ENCODE results near the gene GRID2. TPM values are rescaled to one million over a fixed set of nuclear protein-coding genes. Genes with fewer than 3 reads are reported as not detected.
A peak's percentile ranks its signal among the peaks of the same experiment; 100 is the strongest.

The GRID2 gene
- total and polyA plus RNA-seq, 8 donors, result 0.14 to 0.36 (median 0.22) TPM

- Histone ChIP-seq H3K9me3 (no peaks in the 10 kb centered on the region), H3K4me1 (no peaks in the 10 kb centered on the region), H3K27me3 (no peaks in the 10 kb centered on the region), H3K36me3 (no peaks in the 10 kb centered on the region), H3K4me3 (no peak overlapping the region), H3K27ac (no peak overlapping the region)
- peak in 1 of 4 donors; percentile 16 for DNase-seq
- ATAC-seq, result peak; percentile 97
- intact Hi-C loops (cut with DNase I), result no loop called here
- no peak for TF ChIP-seq CTCF (IDR thresholded peaks at IDR 0.05)
These were observed 768.5 kb downstream of the GRID2 start for GRCh38 chr4:93072292-93072691.

- DNase-seq, result no peak
- no peaks in the 10 kb centered on the region for H3K36me3 ChIP-seq
- no peak overlapping the region for H3K27ac ChIP-seq
- intact Hi-C loops (cut with DNase I), result no loop called here
- H3K9me3 ChIP-seq, result no peaks in the 10 kb centered on the region
- no peak for TF ChIP-seq CTCF (IDR thresholded peaks at IDR 0.05)
- no peaks in the 10 kb centered on the region for H3K27me3 ChIP-seq
- no peak overlapping the region for H3K4me3 ChIP-seq
- ATAC-seq, result no peak
- no peaks in the 10 kb centered on the region for H3K4me1 ChIP-seq
These were observed 776.5 kb downstream of the GRID2 start for GRCh38 chr4:93080316-93080715.

- intact Hi-C loops (cut with DNase I), result no loop called here
- DNase-seq, result no peak
- no peaks in the 10 kb centered on the region for H3K27me3 ChIP-seq
- no peak overlapping the region for H3K27ac ChIP-seq
- ATAC-seq, result no peak
- H3K4me1 ChIP-seq, result no peaks in the 10 kb centered on the region
- no peaks in the 10 kb centered on the region for H3K9me3 ChIP-seq
- no peak for TF ChIP-seq CTCF (IDR thresholded peaks at IDR 0.05)
- H3K36me3 ChIP-seq, result no peaks in the 10 kb centered on the region
- H3K4me3 ChIP-seq, result no peak overlapping the region
These were observed 781.0 kb downstream of the GRID2 start for GRCh38 chr4:93084599-93085305.

GRCh38 chr4:93086356-93086755 lies 782.6 kb downstream of the GRID2 start:
- Histone ChIP-seq H3K4me1 (no peaks in the 10 kb centered on the region), H3K4me3 (no peak overlapping the region), H3K27me3 (no peaks in the 10 kb centered on the region), H3K27ac (no peak overlapping the region), H3K36me3 (no peaks in the 10 kb centered on the region), H3K9me3 (no peaks in the 10 kb centered on the region)
- DNase-seq, result no peak
- ATAC-seq, result no peak
- TF ChIP-seq CTCF (IDR thresholded peaks at IDR 0.05), result no peak
- intact Hi-C loops (cut with DNase I), result no loop called here

- H3K4me3 ChIP-seq, result no peak overlapping the region
- H3K9me3 ChIP-seq, result no peaks in the 10 kb centered on the region
- no peaks in the 10 kb centered on the region for H3K4me1 ChIP-seq
- H3K27ac ChIP-seq, result no peak overlapping the region
- ATAC-seq (no peak), DNase-seq (no peak)
- no peak for TF ChIP-seq CTCF (IDR thresholded peaks at IDR 0.05)
- H3K27me3 ChIP-seq, result no peaks in the 10 kb centered on the region
- intact Hi-C loops (cut with DNase I), result no loop called here
- H3K36me3 ChIP-seq, result no peaks in the 10 kb centered on the region
These were observed 789.0 kb downstream of the GRID2 start for GRCh38 chr4:93092765-93093164.

Data from left lung (tissue), 10 donors.